Stimulated activated CD4-positive, alpha-beta T cell treated with anti-CD3 and anti-CD28 coated beads, Interleukin-12 subunit alpha, Interleukin-12 subunit beta, amount 100 ng/mL, for 48 hours (primary cell): ENCODE results near the gene LSP1.

ENCODE experiments used
- DNase-seq, 3 donors: peaks; one replicate each; pipeline ENCODE4 v3.0.0-alpha.2; 2020; ENCODE audit warnings: low read depth in 2 of 3, low spot score in 1 of 3

LSP1 gene

DNA sequence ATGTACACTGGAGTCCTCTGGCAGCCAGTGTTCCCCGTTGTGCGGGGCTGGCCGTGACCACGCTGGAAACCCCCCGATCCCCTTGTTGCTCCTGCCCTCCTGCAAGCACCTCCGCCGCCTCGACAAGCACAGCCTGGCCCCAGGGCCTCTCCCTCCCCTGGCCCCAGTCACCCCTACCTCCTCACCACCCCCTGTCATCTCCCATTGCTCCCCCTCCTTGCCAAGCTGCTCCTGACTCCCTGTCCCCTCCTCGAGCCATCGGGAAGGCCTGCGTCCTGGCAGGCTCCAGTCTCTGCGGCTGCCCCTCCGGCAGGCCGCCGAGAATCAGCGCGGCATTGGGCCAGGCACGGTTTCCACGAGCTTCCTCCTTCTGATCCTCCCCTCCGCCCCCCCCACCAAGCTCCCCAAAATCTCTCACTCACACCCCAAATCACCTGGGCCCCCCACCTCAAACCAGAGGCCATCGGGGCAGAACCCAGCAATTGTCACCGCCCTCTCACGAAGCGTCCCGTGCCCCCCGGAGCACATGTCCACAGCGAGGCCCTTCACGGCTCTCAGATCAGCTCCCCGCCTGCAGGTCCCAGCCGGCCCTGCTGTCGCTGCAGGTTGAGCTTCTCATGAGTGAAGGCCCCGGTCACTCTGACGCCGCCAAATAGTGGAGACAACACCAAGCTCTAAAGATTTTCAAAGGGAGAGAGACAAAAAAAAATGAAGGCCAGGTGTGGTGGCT lies 5.7 kb upstream of the LSP1 start:
- DNase-seq = no peak

DNA sequence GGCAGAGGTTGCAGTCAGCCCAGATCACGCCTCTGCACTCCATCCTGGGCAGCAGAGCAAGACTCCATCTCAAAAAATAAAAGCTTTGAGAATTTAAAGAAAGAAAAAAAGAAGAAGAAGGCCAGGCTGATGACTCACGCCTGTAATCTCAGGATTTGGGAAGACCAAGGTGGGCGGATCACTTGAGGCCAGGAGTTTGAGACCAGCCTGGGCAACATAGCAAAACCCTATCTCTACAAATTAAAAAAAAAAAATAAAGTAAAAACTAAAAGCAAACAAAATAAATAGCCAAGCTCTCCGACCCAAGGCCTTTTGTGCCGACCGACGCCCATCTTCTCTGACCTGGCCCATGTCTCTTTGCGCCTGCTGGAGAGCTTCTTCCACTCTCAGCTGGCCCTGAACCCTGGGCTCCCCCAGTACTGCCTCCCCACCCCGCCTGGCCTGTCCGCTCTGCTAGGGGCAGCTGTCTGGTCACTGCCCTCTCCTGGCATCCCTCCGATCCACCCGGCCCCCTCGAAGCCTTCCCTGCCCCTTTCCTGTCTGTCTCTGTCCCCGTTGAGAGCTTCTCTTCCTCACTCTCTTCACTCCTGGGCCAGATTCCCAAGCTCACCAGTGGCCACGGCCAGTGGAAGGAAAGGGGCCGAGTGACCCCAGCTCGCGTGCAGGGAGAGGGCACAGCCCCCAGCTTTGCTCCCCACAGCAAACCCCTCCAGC lies 4.8 kb upstream of the LSP1 start:
- DNase-seq = no peak

DNA sequence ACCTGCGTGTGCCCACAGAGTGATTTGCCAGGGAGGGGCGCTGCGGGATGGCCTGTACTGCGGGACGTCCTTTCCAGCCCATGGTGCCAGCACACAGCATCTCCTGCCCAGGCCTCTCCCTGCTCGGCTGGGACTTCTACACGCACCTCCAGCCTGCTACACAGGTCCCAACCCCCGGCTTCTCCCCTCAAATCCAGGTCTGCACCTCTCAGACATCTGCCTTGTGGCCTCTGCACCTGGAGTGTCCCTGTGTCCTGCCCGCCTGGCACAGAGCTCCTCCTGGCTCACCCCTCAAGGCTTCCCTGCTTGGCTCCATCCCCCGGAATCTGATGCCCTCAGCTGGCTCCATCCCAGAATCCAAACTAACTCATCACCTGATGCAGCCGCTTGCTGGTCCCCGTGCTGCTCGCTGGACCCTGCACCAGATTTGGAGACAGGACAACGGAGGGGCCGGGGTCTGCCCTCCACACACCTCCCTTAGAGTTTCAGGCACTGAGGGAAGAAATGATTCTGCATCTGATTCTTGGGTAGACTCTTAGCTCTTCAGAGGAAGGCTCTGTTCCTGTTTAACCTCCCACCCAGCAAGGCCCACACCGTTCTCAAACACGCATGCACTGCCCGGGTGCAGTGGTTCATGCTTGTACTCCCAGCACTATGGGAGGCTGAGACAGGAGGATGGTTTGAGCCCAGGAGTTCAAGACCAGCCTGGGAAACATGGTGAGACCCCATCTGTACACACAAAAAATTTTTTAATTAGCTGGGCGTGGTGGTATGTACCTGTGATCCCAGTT lies 4.0 kb upstream of the LSP1 start:
- no peak for DNase-seq

DNA sequence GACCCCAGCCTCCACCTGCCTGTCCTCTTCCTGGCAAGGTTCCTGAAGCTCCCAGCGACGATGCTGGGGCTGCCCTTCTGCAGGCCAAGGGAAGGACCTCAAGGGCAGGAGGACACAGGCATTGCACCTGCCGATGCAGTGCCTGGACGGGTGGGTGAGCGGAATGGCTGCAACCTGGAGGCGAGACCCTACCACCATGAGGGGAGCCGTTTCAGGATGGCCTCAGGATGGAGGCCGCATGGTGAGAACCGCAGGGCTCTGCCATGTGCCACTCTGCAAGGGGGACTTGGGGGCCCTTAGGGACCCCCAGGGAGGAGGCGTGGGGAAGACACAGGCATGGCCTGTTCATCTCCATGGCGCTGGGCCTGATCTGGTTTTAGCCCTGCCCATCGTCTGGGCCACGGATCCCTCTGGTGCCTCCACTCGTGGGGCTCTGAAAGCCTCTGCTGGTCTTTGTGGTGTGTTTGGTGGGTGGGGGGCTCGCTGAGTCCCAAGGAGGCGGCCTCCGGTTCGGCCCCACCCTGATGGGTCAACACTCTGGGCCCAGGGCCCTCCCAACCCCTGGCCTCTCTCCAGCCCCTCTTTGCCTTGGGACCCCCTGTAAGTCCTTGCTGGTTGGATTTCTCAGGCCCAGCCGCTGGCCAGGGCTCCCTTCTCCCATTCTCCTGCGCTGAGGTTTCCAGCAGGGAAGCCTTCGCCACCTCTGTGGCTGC lies 1.3 kb upstream of the LSP1 start:
- DNase-seq = no peak

DNA sequence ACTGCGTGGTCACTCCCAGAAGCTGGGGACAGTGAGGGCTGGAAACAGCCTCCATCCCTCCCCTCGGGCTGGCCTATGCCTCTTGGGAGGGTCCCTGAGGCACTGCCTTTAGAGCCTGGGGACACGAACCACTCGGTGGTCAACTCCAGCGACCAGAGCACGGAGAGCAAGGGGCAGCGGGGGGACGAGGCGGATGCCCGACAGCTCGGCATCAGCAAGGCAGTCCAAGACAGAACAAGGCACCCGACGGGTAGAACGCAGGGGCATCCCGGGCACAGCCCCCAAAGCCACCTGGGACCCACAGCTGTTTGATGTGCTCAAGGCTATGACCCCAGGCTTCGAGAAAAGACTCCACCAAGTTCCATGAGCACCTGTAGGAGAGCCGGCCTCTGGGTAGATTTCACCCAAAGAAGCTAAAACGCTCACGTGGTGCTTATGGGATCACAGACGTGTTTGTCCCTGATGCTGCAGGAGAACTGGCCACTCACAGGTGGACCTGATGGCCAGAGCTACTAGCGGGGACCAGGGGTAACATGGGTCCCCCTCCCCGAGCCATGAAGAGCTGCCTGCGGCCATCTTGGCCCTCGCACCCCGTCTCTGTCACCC lies 510 bp upstream of the LSP1 start:
- DNase-seq = no peak

DNA sequence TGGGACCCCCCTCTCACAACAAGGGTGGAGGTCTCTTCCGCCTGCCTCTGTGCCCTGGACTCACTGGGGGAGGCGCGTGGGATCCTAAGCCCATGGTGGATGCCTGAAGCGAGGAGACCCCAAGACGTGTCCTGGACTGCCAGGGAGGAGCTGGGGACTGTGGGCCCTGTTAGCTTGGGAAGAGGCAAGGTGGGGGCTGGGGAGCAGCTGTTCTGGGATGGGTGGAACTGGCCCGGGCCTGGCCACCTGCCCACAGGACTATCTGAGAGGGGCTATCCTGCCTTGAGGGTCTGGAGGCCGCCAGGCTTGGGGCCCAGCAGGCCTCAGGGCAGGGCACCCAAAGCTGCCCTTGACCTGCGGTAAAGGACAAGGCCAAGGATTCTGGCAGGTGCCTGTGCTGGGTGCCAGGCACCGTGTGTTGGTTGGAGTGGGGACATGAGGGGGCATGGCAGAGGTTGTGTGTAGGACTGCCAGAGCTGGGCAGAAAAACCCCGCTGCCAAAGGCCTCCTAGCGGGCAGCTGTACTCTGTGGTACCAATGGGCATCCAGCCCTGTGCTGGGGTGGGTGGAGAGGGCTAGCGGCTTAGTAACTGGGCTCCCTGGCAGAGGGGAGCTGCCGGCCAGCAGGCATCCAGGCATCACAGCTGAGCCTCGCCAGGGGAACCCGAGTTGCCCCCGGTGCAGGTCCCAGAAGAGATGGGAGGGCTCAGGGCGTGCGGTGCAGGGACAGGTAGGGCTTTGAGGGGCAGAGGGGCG lies 670 bp downstream of the LSP1 start:
- no peak for DNase-seq

DNA sequence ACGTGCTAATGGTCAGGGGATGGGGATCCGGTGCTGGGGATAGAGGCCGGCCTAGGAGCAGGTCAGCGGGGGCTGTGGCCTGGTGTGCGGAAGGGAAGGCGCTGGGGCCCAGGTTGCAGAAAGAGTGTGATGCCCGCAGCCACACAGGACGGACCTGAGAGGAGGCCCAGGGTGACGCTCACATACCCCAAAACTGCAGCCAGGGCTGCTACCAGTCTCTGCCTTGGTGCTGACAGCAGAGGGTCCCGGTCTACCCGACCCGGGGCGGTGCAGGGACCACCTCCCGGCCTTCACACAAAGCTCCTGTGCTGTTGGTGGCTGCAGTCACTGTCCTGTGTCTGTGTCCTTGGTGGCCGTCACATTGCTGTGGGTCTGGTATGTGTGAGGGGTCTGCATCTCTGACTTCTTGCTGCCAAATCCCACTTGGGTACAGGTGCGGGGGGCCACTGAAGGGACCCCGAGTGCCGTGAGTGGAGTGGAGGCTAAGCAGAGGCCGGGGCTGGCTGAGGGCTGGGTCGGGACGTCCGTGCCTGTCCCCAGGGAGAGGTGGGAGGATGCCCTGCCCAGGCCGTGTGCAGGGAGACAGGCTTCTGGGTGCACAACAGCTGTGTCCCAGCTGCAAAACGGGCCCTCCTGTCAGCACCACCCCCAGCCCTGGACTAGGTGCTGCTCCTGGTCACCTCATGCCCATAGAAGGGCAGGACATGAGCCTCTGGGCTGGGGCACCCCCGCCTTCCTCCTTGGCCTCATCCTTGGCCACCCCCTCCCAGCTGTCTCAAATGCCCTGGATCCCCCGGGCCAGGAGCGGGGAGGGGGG lies 1.5 kb downstream of the LSP1 start:
- no peak for DNase-seq

DNA sequence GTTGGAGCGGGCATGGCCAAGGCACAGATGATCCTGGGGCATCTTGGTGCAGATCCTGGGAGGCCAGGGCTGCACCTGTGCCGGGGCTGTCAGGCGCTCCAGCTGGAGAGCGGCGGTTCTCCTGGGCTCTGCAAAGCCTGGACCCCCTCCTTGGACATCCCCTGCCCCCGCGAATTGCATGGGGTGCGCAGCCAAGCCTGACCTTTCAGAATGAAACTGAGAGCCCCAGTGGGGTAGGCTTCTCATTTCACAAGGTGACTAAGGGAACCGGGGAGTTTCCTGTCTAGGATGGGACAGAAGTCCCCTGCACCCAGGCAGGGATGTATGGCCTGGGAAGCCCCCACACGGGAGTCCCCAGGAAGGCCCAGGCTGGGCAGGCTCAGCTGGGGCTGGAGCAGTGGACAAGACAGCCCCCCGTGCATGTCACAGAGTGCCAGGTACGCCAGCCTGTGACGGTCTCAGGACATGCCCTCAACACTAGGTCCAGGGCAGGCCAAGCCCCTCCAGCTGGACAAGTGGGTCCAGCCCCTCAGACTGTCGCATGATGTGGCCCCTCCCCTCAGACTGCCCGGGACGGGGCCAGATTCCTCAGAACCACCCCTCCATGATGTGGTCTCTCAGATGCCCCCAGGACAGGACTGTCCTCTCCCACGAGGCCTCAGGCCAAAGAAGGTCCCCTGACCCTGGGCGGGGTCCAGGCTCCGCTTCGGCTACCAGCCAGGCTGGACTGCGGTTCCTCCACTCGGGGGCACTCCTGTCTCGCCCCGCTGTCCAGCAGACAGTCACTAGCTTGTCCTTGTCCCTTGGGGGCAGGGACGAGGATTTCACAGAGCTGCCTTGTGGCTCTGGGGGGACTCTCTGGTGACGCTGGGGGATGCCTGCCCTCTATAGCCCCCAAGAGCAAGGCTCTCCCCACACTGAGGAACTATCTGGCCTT lies 2.3 kb downstream of the LSP1 start:
- DNase-seq = peak in 2 of 3 donors; percentile 33 to 42

DNA sequence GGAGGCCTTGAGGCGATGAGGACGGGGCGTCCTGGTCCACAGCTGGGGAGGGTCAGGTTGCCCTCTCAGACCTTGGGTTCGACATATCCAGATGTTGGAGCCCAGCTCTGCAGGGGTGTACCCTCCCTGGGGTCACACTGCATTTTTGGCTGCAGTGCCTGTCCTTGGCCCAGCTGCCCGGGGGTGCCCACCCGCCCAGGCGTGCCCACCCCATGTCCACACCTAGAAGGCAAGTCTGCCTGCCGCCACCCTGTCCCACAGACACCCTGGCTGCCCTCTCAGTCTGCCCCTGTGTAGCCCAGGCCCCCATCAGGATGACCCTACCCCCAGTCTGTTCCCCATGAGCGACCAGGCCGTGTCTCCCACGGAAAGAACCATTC lies 3.0 kb downstream of the LSP1 start:
- DNase-seq = no peak

DNA sequence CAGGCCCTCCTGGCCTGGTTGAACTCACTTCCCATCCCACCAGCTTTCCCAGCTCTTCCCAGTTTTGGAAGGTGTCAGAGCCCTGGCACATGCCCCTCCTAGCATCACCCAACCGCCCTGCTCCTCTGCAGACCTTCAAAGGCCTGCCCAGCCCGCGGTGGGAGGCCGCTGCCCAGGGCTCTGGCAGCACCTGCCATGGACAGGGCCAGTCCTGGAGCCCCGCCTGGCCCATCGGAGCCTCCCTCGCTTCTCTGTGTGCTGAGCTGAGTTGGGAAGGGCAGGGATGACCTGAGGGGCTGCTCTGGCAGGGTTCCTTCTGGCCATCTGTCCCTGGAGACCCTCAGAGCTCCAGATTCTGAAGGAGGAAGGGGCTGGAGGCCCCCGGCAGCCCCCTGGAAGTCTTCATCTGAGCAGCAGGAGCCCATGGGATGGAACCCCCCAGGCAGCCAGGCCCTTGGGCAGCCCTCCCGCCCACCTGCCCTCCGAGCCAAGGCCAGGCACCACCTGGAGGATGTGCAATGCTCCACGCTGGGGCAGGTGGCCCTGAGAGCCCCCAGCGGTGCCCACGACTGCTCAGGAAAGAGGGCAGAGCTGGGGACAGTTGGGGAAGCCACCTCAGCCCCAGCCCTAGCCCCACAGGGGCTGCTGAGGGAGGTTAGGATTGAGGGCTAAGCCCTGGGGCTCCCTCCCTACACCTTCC lies 3.6 kb downstream of the LSP1 start:
- no peak for DNase-seq

DNA sequence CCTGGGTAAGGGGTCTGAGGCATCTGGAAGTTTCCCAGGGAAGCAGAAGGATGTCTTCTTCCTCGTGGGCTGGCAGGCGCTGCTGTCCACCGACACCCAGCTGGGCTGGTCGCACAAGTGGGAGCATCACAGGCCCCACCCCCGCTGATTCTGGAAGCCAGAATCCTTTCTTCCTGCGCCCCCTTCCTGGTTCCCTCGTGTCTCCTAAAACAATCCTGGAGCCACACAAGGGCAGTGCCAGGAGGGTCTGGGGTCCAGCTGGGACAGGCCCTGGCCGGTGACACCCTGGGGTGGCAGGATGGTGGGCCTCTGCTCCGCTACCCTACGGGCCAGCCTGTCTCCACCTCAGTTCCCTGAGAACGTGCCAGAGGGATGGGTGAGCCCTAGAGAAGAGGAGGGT lies 4.2 kb downstream of the LSP1 start:
- no peak for DNase-seq

DNA sequence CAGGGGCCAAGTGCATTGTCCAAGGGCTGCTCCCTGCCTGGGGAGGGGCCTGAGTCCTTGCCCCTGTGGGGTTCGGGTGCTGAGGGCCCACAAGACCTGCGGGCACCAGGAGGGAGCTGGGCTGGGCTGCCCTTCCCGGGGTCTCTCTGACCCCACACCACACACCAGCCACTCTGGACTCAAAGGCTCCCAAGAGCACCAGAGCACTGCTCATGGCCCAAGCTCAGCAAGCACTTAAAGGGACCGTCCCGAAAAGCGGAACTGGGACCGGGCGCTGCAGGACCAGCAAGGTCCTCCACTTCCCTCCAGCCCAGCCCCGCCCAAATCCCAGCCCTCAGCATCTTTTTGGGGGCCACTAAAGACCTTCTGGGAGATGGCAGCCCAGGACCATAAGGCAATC lies 5.3 kb downstream of the LSP1 start:
- DNase-seq = no peak

DNA sequence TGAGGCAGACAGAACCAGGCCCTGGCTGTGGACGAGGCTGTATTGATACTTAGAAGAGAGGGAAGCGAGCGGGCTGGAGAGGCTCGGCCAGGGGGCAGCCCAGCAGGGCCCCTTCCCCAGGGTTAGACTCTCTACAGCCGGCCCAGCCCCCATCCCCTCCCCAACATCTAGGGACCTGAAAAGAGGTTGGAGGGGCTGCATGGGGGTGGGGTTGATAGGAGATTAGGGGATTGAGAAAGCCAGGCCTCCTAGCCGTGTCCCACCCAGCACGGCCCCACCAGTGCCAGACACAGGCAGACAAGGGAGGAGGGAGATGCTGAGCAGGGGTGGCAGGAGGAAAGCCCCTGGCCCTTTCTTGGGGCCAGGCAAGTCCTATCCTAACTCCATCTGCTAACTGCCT lies 5.7 kb downstream of the LSP1 start:
- no peak for DNase-seq

DNA sequence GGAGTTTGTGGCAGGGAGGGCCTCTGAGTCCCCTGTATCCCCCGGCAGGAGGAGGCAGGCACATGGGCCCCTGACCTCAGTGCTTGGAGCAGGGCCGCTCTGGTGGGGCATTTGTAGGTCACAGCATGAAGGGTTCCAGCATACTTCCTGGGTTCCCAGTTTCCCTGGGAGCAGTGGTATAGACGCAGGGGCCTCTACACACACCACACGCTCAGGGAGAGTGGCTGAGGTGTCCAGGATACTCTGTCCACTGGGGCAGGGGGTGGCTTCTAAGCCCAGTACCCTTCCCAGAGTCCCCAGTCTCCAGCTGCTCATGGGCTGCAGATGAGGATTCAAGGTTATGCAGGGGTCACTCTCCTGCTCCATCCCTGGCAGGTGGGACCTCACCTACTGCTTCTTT lies 6.1 kb downstream of the LSP1 start:
- DNase-seq = no peak

DNA sequence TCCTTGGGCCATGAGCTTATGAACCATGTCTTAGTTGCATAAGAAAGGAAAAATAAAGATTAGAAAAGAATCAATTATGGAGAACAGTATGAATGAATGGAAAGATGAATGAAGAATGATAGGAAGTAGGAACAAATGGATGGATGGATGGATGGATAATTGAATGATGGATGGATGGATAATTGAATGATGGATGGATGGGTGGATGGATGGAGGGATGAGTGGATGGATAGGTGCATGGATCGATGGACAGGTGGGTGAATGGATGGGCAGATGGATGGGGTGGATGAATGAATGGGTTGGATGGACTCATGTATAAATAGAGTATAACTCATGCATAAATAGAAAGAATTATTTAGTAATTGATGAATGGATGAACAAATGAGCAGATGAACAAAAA lies 7.2 kb downstream of the LSP1 start:
- no peak for DNase-seq

DNA sequence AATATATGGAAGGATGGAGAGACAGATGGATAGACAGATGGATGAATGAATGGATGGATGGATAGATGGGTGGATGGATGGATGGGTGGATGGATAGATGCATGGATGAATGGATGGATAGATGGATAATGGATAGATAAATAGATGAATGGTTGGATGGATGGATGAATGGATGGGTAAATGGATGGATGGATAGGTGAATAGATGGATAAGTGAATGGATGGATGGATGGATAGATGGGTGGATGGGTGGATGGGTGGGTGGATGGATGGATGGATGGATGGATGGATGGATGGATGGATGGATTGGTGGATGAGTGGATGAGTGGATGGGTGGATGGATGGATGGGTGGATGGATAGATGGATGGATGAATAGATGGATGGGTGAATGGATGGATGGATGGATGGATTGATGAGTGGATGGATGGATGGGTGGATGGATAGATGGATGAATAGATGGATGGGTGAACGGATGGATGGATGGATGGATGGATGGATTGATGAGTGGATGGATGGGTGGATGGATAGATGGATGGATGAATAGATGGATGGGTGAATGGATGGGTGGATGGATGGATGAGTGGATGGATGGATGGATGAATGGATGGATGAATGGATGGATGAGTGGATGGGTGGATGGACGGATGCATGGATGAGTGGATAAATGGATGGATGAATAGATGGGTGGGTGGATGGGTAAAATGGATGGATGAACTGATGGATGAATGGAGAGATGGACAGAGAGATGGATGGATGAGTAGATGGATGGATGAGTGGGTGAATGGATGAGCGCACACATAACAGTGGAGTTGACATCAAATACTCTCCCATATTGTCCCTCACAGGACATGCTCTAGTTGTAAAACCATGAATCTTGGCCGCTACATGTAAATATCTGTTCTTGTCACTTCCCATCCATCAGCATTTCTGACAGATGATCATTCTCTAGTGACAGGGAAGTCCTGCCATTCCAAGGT lies 8.8 kb downstream of the LSP1 start:
- no peak for DNase-seq
